HCT116 (cell line): ENCODE data around the gene HOXD11. TPM values are rescaled to one million over a fixed set of nuclear protein-coding genes. Genes with fewer than 3 reads are reported as not detected.

Source experiments
- ATAC-seq: fragments of 200-7000 bp; cut with Tn5 transposase; 2 replicates; pipeline ENCODE4 v1.9.1; 2020; ENCODE audit warnings: mild to moderate bottlenecking, moderate library complexity
- BruUV-seq: library from RNA; stranded (reverse); fragments of 400-500 nt; replicated peaks from 2 replicates; lab custom pipeline; 2021; lab: Mats Ljungman, UMichigan
- CTCF ChIA-PET: fragments of 300-600 bp; sonication (Branson Sonifier 250); formaldehyde crosslinking; loops from one replicate; lab custom pipeline; 2021; ENCODE audit warnings: antibody characterized with exemption; lab: Charles Lee
- POLR2A ChIA-PET: fragments of 300-600, 350-600 bp; sonication (Branson Sonifier 250); formaldehyde crosslinking; loops from one replicate; lab custom pipeline; 2021; ENCODE audit warnings: antibody characterized with exemption; lab: Charles Lee
- RAD21 ChIA-PET, 2 experiments: fragments of 300-600 bp; sonication (Branson Sonifier 250); formaldehyde crosslinking; loops; one replicate each; lab custom pipeline; 2023; ENCODE audit warnings: low total read pairs in 2 of 2; ENCODE audit not compliant: uncharacterized antibody in 2 of 2, unreplicated experiment in 2 of 2, low non-redundant PET in 1 of 2; lab: Charles Lee
- DNase-seq: peaks from one replicate; pipeline ENCODE4 v3.0.0-alpha.2; 2010; ENCODE audit warnings: low read depth, low spot score
- H2AFZ ChIP-seq: fragments of 200-600 bp; shearing (Covaris generic), sonication (generic); 2 replicates; pipeline ENCODE4 v1.6.1; 2017; ENCODE audit warnings: low read depth, mixed run types, mixed read lengths, antibody characterized with exemption, low read length; ENCODE audit not compliant: poor library complexity, severe bottlenecking
- H3K27ac ChIP-seq: 2 replicates; pipeline ENCODE4 v1.5.1; 2012; ENCODE audit warnings: low read depth, low read length
- H3K27me3 ChIP-seq: fragments of 200-600 bp; sonication (generic); 2 replicates; pipeline ENCODE4 v1.6.1; 2016; ENCODE audit warnings: mixed run types, low read length, mixed read lengths; ENCODE audit not compliant: insufficient read depth
- H3K36me3 ChIP-seq, 2 experiments: fragments of 200-500 bp in 1 of 2; fragments of 200-600 bp in 1 of 2; sonication (Bioruptor generic) in 1 of 2; sonication (generic) in 1 of 2; 2 replicates each; pipeline versions ENCODE4 v1.5.1 to v1.6.1; 2014 to 2016; ENCODE audit warnings: low read length in 2 of 2, inconsistent platforms in 1 of 2, mixed read lengths in 1 of 2, mixed run types in 1 of 2; ENCODE audit not compliant: insufficient read depth in 2 of 2, control insufficient read depth in 1 of 2
- H3K4me1 ChIP-seq, 2 experiments: fragments of 200-600 bp in 1 of 2; sonication (generic) in 1 of 2; 2 replicates each; pipeline versions ENCODE4 v1.5.1 to v1.6.1; 2012 to 2017; ENCODE audit warnings: low read length in 2 of 2, inconsistent platforms in 1 of 2, mild to moderate bottlenecking in 1 of 2, mixed read lengths in 1 of 2, mixed run types in 1 of 2, moderate library complexity in 1 of 2; ENCODE audit not compliant: insufficient read depth in 2 of 2, control insufficient read depth in 1 of 2
- H3K4me2 ChIP-seq: fragments of 200-600 bp; sonication (generic); 2 replicates; pipeline ENCODE4 v1.6.1; 2017; ENCODE audit warnings: mixed run types, low read length, mixed read lengths
- H3K4me3 ChIP-seq, 2 experiments: fragments of 200-600 bp in 1 of 2; sonication (generic) in 1 of 2; replicated peaks in 1 of 2; 2 replicates each; pipeline ENCODE4 v1.5.1; 2011 to 2016; ENCODE audit warnings: low read length in 2 of 2, control low read depth in 1 of 2, low read depth in 1 of 2, mild to moderate bottlenecking in 1 of 2, mixed read lengths in 1 of 2, mixed run types in 1 of 2
- H3K79me2 ChIP-seq: fragments of 200-600 bp; sonication (generic); 2 replicates; pipeline ENCODE4 v1.6.1; 2017; ENCODE audit warnings: mild to moderate bottlenecking, mixed run types, low read length, moderate library complexity, mixed read lengths; ENCODE audit not compliant: insufficient read depth
- H3K9ac ChIP-seq: fragments of 200-600 bp; sonication (generic); 2 replicates; pipeline ENCODE4 v1.6.1; 2016; ENCODE audit warnings: low read length, mixed read lengths
- H3K9me2 ChIP-seq: fragments of 200-600 bp; sonication (generic), shearing (Covaris generic); 2 replicates; pipeline ENCODE4 v1.6.1; 2017; ENCODE audit warnings: mixed run types, mild to moderate bottlenecking, moderate library complexity; ENCODE audit not compliant: insufficient read depth
- H3K9me3 ChIP-seq, 2 experiments: fragments of 200-500 bp in 1 of 2; fragments of 200-600 bp in 1 of 2; sonication (Bioruptor generic) in 1 of 2; sonication (generic) in 1 of 2; 2 replicates each; pipeline ENCODE4 v1.6.1; 2014 to 2017; ENCODE audit warnings: low read length in 2 of 2, mixed read lengths in 2 of 2, inconsistent platforms in 1 of 2, low read depth in 1 of 2, mild to moderate bottlenecking in 1 of 2, mixed run types in 1 of 2, moderate library complexity in 1 of 2; ENCODE audit not compliant: control insufficient read depth in 1 of 2, insufficient read depth in 1 of 2
- H4K20me1 ChIP-seq: fragments of 200-600 bp; sonication (generic), shearing (Covaris generic); 2 replicates; pipeline ENCODE4 v1.6.1; 2017; ENCODE audit warnings: mixed run types, mild to moderate bottlenecking, moderate library complexity; ENCODE audit not compliant: insufficient read depth
- CEBPB ChIP-seq: IDR thresholded peaks from 2 replicates; pipeline ENCODE4 v1.6.1; 2012; ENCODE audit warnings: low read depth
- EGR1 ChIP-seq: IDR thresholded peaks from 2 replicates; pipeline ENCODE4 v1.6.1; 2012; ENCODE audit warnings: low read depth
- ELF1 ChIP-seq: IDR thresholded peaks from 2 replicates; pipeline ENCODE4 v1.6.1; 2012; ENCODE audit warnings: low read depth, borderline replicate concordance
- EZH2 ChIP-seq: fragments of 200-600 bp; sonication (generic); IDR thresholded peaks from 2 replicates; pipeline ENCODE4 v1.6.1; 2017; ENCODE audit warnings: antibody characterized with exemption, mixed run types
- EZH2phosphoT487 ChIP-seq: fragments of 200-600 bp; IDR thresholded peaks from 2 replicates; pipeline ENCODE4 v1.6.1; 2018; ENCODE audit warnings: antibody characterized with exemption, borderline replicate concordance
- FOSL1 ChIP-seq: IDR thresholded peaks from 2 replicates; pipeline ENCODE4 v1.6.1; 2012; ENCODE audit warnings: low read depth
- JUND ChIP-seq: IDR thresholded peaks from 2 replicates; pipeline ENCODE4 v1.6.1; 2012
- POLR2A ChIP-seq: IDR thresholded peaks from 2 replicates; pipeline ENCODE4 v1.7.0; 2011; ENCODE audit warnings: borderline replicate concordance; ENCODE audit not compliant: insufficient read depth, insufficient read length; ENCODE audit errors: extremely low read depth
- POLR2AphosphoS5 ChIP-seq: IDR thresholded peaks from 2 replicates; pipeline ENCODE4 v1.6.1; 2011; ENCODE audit warnings: mild to moderate bottlenecking, low read depth, low read length, moderate library complexity
- SIN3A ChIP-seq: IDR thresholded peaks from 2 replicates; pipeline ENCODE4 v1.6.1; 2012; ENCODE audit warnings: low read depth
- SRF ChIP-seq: IDR thresholded peaks from 2 replicates; pipeline ENCODE4 v1.6.1; 2012; ENCODE audit warnings: low read depth
- intact Hi-C: fragments of 100-400 bp; cut with micrococcal nuclease; formaldehyde crosslinking; loops from 2 replicates; pipeline ENCODE4 v1.10.0; 2022
- total RNA-seq: library from RNA; stranded (reverse); gene quantifications from one replicate; pipeline ENCODE4 v1.2.1, GENCODE V29; 2021; ENCODE audit not compliant: unreplicated experiment
- TF ChIP-seq, protein P1 (sequence below): IDR thresholded peaks from 2 replicates; pipeline ENCODE4 v1.6.1; 2012
- TF ChIP-seq, protein P2 (sequence below): IDR thresholded peaks from 2 replicates; pipeline ENCODE4 v1.6.1; 2011; ENCODE audit warnings: mild to moderate bottlenecking, low read length, moderate library complexity; ENCODE audit not compliant: insufficient replicate concordance; ENCODE audit errors: extremely low read depth

Gene HOXD11
- total RNA-seq, 1 experiment from 2014 or later = not detected

DNA sequence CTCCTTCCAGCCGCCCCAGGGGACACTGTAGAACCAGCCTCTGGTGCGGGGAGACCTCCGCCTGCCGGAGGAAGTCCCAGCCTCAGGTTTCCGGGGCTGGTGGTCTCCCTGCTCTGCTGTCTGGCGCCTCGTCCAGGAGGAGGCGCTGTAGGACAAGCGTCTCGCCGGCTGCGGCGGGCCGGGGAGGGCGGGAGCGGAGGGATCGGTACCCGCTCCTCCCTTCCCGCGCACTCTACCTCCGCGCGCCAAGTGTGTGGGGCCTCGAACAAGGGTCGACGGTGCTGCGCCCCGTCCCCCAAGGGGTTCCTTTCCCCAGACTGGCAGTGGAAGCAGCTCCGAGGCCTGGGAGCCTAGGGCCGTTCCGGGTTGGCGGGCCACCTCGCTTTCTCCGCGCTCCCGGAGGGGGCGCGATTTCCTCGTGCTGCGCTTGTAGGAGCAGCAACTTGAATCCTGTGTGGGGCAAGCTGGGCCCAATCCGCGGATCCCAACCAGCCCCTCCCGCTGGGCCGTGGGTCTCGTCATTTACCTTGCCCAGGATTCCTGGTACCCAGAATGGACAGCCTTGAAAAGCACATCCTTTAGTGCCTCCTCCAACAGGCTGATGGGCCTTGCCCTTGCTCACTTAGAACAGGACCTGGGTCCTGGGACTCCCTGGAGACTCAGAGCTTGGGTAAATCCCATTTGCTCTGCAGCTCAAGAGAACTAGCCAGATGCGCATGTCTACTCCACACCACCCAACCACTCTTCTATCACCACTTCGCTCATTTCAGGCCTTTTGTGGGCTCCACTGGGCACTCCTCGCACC, 33.6 kb downstream of the HOXD11 start (continued):
- no peak for TF ChIP-seq FOSL1
- no peak for TF ChIP-seq EZH2
- TF ChIP-seq, protein P1, sequence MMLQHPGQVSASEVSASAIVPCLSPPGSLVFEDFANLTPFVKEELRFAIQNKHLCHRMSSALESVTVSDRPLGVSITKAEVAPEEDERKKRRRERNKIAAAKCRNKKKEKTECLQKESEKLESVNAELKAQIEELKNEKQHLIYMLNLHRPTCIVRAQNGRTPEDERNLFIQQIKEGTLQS = no peak
- no peak for TF ChIP-seq CEBPB
- no peak for TF ChIP-seq JUND
- no peak for TF ChIP-seq POLR2A

DNA sequence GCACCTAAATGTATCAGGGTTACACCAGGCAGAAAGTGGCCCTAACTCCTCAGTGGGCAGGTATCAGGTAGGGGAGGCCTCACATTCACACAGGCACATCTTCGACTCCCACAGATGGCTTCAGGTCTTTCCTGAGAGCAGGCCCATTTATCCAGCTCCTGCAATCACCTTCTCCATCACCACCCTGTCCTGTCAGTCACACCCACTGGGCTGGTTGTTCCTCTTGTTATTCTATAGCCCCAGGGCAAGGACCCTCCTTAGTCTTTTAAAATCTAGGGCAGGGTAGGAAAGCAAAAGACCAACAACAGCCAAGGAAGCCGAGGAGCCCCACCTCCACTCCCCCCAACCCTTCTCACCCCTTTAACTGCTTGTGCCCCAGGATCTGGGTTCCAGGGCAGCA, 35.2 kb downstream of the HOXD11 start:
- H3K9ac ChIP-seq = no peak overlapping the region
- no peaks in the 10 kb centered on the region for H3K9me2 ChIP-seq
- H4K20me1 ChIP-seq = no peaks in the 10 kb centered on the region
- POLR2A ChIA-PET = no interaction called here
- no peak for ATAC-seq
- no peaks in the 10 kb centered on the region for H3K9me3 ChIP-seq
- DNase-seq = no peak
- no peaks in the 10 kb centered on the region for H3K36me3 ChIP-seq
- no peak overlapping the region for H2AFZ ChIP-seq
- no peak overlapping the region for H3K4me3 ChIP-seq
- CTCF ChIA-PET = interaction anchor here (6.5 kb wide), 1 partner anchor 314 kb away, joined by 109 read pairs; no protein-coding TSS in a partner anchor
- H3K27me3 ChIP-seq = no peaks in the 10 kb centered on the region
- H3K79me2 ChIP-seq = no peaks in the 10 kb centered on the region
- RAD21 ChIA-PET = no interaction called here
- no peak overlapping the region for H3K4me2 ChIP-seq
- intact Hi-C loops = no loop called here
- H3K27ac ChIP-seq = no peak overlapping the region
- no TSS peak for BruUV-seq
- peaks cover 2 to 12% of the 10 kb centered on the region in 2 experiments; a peak in 3 of 4 replicates for H3K4me1 ChIP-seq
- TF ChIP-seq FOSL1 = no peak
- no peak for TF ChIP-seq SIN3A
- TF ChIP-seq EZH2phosphoT487 = no peak
- TF ChIP-seq JUND = no peak
- TF ChIP-seq POLR2AphosphoS5 = no peak
- no peak for TF ChIP-seq SRF
- TF ChIP-seq EGR1 = no peak
- no peak for TF ChIP-seq ELF1
- TF ChIP-seq, protein P2, sequence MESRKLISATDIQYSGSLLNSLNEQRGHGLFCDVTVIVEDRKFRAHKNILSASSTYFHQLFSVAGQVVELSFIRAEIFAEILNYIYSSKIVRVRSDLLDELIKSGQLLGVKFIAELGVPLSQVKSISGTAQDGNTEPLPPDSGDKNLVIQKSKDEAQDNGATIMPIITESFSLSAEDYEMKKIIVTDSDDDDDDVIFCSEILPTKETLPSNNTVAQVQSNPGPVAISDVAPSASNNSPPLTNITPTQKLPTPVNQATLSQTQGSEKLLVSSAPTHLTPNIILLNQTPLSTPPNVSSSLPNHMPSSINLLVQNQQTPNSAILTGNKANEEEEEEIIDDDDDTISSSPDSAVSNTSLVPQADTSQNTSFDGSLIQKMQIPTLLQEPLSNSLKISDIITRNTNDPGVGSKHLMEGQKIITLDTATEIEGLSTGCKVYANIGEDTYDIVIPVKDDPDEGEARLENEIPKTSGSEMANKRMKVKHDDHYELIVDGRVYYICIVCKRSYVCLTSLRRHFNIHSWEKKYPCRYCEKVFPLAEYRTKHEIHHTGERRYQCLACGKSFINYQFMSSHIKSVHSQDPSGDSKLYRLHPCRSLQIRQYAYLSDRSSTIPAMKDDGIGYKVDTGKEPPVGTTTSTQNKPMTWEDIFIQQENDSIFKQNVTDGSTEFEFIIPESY = no peak
- TF ChIP-seq, protein P1 = no peak
